ENCODE results near the gene WNT3. TPM values are rescaled to one million over a fixed set of nuclear protein-coding genes. Genes with fewer than 3 reads are reported as not detected.

The WNT3 gene
- polyA plus RNA-seq, 2 of the 4 experiments (the other 2 are of a cell fraction): 8.3 to 10.8 TPM

DNA sequence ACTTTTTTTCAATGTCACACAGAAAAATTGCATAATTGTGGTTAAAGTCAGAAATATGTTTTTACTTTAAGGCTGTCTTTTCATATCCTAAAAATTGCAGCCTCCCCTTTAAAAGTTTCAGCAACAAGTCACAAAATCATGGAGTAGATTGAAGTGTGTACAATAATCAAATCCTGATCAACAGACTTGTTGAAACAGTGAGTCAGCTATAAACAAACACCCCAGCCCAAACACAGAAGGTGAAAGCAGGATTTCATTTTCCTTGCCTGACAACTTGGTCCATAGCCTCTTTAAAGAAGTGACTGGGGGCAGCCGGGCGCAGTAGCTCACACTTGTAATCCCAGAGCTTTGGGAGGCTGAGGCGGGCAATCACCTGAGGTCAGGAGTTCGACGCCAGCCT is 59.9 kb downstream of the WNT3 start:
- H3K9me3 ChIP-seq: no peaks in the 10 kb centered on the region
- H3K4me1 ChIP-seq: peaks cover 26% of the 10 kb centered on the region
- ChIA-PET CTCF (interaction anchor here (1.2 to 1.3 kb wide), 3 partner anchors 14 to 77 kb away, joined by 3 to 6 read pairs (median 3); no protein-coding TSS in a partner anchor), POLR2A (no interaction called here)
- H3K4me3 ChIP-seq: no peak overlapping the region
- peak; percentile 62 to 84; a peak in 4 of 6 replicates for ATAC-seq
- DNase-seq (ENCODE audit: low read depth in 1 of 2, low spot score in 1 of 2): peak in 1 of 2 experiments; percentile 51
- WGBS (ENCODE audit: missing lambda C conversion rate): 18% methylated on average over 5 of the region's 5 CpGs
- FAIRE-seq: no peak
- peak overlapping the region in 1 of 2 experiments; percentile 55; a peak in 3 of 6 replicates for H3K27ac ChIP-seq
- H3K4me2 ChIP-seq: peak overlapping the region; percentile 62
- no peak for TF ChIP-seq HOXB13 (CRISPR knock-in tag; IDR thresholded peaks at IDR 0.05; ENCODE audit: low read depth)
- no peak for TF ChIP-seq ZNF302 (CRISPR knock-in tag; IDR thresholded peaks at IDR 0.05)
- no peak for TF ChIP-seq SREBF2 (IDR thresholded peaks at IDR 0.05)
- TF ChIP-seq ZC3H11A (IDR thresholded peaks at IDR 0.05): no peak
- TF ChIP-seq NPAS2 (CRISPR knock-in tag; IDR thresholded peaks at IDR 0.05; ENCODE audit: borderline replicate concordance): no peak
- TF ChIP-seq FOSB (CRISPR knock-in tag; IDR thresholded peaks at IDR 0.05): no peak
- TF ChIP-seq EP300 (IDR thresholded peaks at IDR 0.05): no peak
- TF ChIP-seq, protein P1, sequence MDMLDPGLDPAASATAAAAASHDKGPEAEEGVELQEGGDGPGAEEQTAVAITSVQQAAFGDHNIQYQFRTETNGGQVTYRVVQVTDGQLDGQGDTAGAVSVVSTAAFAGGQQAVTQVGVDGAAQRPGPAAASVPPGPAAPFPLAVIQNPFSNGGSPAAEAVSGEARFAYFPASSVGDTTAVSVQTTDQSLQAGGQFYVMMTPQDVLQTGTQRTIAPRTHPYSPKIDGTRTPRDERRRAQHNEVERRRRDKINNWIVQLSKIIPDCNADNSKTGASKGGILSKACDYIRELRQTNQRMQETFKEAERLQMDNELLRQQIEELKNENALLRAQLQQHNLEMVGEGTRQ (IDR thresholded peaks at IDR 0.05): no peak
- TF ChIP-seq RFX5 (IDR thresholded peaks at IDR 0.05): no peak
- TF ChIP-seq TP53 (CRISPR knock-in tag; IDR thresholded peaks at IDR 0.05): no peak
- peak; percentile 87; the same call in 1 of the 2 replicates for TF ChIP-seq FOXS1 (CRISPR knock-in tag; IDR thresholded peaks at IDR 0.05)
- TF ChIP-seq, protein P2, sequence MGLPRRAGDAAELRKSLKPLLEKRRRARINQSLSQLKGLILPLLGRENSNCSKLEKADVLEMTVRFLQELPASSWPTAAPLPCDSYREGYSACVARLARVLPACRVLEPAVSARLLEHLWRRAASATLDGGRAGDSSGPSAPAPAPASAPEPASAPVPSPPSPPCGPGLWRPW (IDR thresholded peaks at IDR 0.05): no peak
- peak; percentile 11 to 25; a peak in 1 of 4 replicates for TF ChIP-seq CEBPB (IDR thresholded peaks at IDR 0.05)
- TF ChIP-seq, protein P3, sequence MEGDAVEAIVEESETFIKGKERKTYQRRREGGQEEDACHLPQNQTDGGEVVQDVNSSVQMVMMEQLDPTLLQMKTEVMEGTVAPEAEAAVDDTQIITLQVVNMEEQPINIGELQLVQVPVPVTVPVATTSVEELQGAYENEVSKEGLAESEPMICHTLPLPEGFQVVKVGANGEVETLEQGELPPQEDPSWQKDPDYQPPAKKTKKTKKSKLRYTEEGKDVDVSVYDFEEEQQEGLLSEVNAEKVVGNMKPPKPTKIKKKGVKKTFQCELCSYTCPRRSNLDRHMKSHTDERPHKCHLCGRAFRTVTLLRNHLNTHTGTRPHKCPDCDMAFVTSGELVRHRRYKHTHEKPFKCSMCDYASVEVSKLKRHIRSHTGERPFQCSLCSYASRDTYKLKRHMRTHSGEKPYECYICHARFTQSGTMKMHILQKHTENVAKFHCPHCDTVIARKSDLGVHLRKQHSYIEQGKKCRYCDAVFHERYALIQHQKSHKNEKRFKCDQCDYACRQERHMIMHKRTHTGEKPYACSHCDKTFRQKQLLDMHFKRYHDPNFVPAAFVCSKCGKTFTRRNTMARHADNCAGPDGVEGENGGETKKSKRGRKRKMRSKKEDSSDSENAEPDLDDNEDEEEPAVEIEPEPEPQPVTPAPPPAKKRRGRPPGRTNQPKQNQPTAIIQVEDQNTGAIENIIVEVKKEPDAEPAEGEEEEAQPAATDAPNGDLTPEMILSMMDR (IDR thresholded peaks at IDR 0.05): no peak
- TF ChIP-seq KDM1A (IDR thresholded peaks at IDR 0.05; ENCODE audit: low read depth): no peak
- TF ChIP-seq ZSCAN20 (CRISPR knock-in tag; IDR thresholded peaks at IDR 0.05): no peak
- no peak for TF ChIP-seq CBX2 (IDR thresholded peaks at IDR 0.05; ENCODE audit: borderline replicate concordance, low read depth)
- TF ChIP-seq RNF2 (IDR thresholded peaks at IDR 0.05; ENCODE audit: borderline replicate concordance, low read depth): no peak
- no peak for TF ChIP-seq JUN (IDR thresholded peaks at IDR 0.05)
- TF ChIP-seq, protein P4, sequence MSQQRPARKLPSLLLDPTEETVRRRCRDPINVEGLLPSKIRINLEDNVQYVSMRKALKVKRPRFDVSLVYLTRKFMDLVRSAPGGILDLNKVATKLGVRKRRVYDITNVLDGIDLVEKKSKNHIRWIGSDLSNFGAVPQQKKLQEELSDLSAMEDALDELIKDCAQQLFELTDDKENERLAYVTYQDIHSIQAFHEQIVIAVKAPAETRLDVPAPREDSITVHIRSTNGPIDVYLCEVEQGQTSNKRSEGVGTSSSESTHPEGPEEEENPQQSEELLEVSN (IDR thresholded peaks at IDR 0.05; ENCODE audit: borderline replicate concordance, low read depth): no peak
- TF ChIP-seq TFCP2L1 (CRISPR knock-in tag; IDR thresholded peaks at IDR 0.05): no peak
- no peak for TF ChIP-seq CBX8 (IDR thresholded peaks at IDR 0.05)
- TF ChIP-seq MAZ (IDR thresholded peaks at IDR 0.05; ENCODE audit: borderline replicate concordance, low read depth, low read length): no peak
- peak; percentile 39; the same call in 1 of the 2 replicates for TF ChIP-seq JUNB (IDR thresholded peaks at IDR 0.05)
- TF ChIP-seq HOXB5 (CRISPR knock-in tag; IDR thresholded peaks at IDR 0.05): no peak
- no peak for TF ChIP-seq POLR2AphosphoS2 (conservative IDR thresholded peaks at IDR 0.05; ENCODE audit: low read length)
- TF ChIP-seq, protein P5, sequence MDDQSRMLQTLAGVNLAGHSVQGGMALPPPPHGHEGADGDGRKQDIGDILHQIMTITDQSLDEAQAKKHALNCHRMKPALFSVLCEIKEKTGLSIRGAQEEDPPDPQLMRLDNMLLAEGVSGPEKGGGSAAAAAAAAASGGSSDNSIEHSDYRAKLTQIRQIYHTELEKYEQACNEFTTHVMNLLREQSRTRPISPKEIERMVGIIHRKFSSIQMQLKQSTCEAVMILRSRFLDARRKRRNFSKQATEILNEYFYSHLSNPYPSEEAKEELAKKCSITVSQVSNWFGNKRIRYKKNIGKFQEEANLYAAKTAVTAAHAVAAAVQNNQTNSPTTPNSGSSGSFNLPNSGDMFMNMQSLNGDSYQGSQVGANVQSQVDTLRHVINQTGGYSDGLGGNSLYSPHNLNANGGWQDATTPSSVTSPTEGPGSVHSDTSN (IDR thresholded peaks at IDR 0.05): no peak
- TF ChIP-seq PHF8 (IDR thresholded peaks at IDR 0.05; ENCODE audit: borderline replicate concordance, low read depth): no peak
- TF ChIP-seq RAD21 (conservative IDR thresholded peaks at IDR 0.05 in 1 of 2, IDR thresholded peaks at IDR 0.05 in 1 of 2): 0 out of 5 replicates have a peak, but pooled peaks of 1 of the 2 experiments have one; percentile 8
- TF ChIP-seq, protein P6, sequence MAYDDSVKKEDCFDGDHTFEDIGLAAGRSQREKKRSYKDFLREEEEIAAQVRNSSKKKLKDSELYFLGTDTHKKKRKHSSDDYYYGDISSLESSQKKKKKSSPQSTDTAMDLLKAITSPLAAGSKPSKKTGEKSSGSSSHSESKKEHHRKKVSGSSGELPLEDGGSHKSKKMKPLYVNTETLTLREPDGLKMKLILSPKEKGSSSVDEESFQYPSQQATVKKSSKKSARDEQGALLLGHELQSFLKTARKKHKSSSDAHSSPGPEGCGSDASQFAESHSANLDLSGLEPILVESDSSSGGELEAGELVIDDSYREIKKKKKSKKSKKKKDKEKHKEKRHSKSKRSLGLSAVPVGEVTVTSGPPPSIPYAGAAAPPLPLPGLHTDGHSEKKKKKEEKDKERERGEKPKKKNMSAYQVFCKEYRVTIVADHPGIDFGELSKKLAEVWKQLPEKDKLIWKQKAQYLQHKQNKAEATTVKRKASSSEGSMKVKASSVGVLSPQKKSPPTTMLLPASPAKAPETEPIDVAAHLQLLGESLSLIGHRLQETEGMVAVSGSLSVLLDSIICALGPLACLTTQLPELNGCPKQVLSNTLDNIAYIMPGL (CRISPR knock-in tag; IDR thresholded peaks at IDR 0.05; ENCODE audit: borderline replicate concordance): no peak
- peak; percentile 72; the same call in 1 of the 2 replicates for TF ChIP-seq GATA3 (IDR thresholded peaks at IDR 0.05; ENCODE audit: borderline replicate concordance)
- no peak for TF ChIP-seq RARB (CRISPR knock-in tag; IDR thresholded peaks at IDR 0.05)
- no peak for TF ChIP-seq CHD4 (IDR thresholded peaks at IDR 0.05; ENCODE audit: borderline replicate concordance)
- TF ChIP-seq HOXA7 (CRISPR knock-in tag; IDR thresholded peaks at IDR 0.05): no peak
- no peak for TF ChIP-seq EHF (CRISPR knock-in tag; IDR thresholded peaks at IDR 0.05)
- TF ChIP-seq HDAC2 (IDR thresholded peaks at IDR 0.05): no peak
- TF ChIP-seq BHLHE40 (IDR thresholded peaks at IDR 0.05; ENCODE audit: low read depth, low read length): no peak
- TF ChIP-seq ZFP36 (IDR thresholded peaks at IDR 0.05; ENCODE audit: borderline replicate concordance, partially characterized antibody): no peak

Measured in A549 (cell line).